Endothelial cell of umbilical vein (primary cell): ENCODE measurements around the gene ENO4. TPM values are rescaled to one million over a fixed set of nuclear protein-coding genes. Genes with fewer than 3 reads are reported as not detected.

Source experiments
- BruUV-seq: library from RNA; stranded (reverse); fragments of 400-500 nt; replicated peaks from 2 replicates; lab custom pipeline; 2021; lab: Mats Ljungman, UMichigan
- CTCF ChIA-PET: fragments of 300-600, 350-600 bp; sonication (Branson Sonifier 250); formaldehyde crosslinking; loops from one replicate; lab custom pipeline; 2021; ENCODE audit warnings: antibody characterized with exemption, inconsistent platforms; lab: Charles Lee
- POLR2A ChIA-PET: fragments of 300-600, 350-600 bp; sonication (Branson Sonifier 250); formaldehyde crosslinking; loops from one replicate; lab custom pipeline; 2021; ENCODE audit warnings: antibody characterized with exemption, inconsistent platforms; lab: Charles Lee
- DNase-seq: peaks from one replicate; pipeline ENCODE4 v3.0.0-alpha.2; 2011; ENCODE audit warnings: low read depth, low spot score
- FAIRE-seq: peaks from 2 replicates; lab custom pipeline; 2011; peaks lifted over from hg19 to GRCh38; lab: Jason Lieb, UNC
- H2AFZ ChIP-seq: 2 replicates; pipeline ENCODE4 v1.6.0; 2012; ENCODE audit warnings: low read depth, low read length, control low read depth, inconsistent platforms
- H3K27ac ChIP-seq: 2 replicates; pipeline ENCODE4 v1.5.1; 2011; ENCODE audit warnings: low read depth, mild to moderate bottlenecking, control low read depth, low read length, moderate library complexity; ENCODE audit not compliant: insufficient read depth
- H3K27me3 ChIP-seq, 2 experiments: 2 replicates each; pipeline versions ENCODE4 v1.6.0 to v1.6.1; 2011; ENCODE audit warnings: low read length in 2 of 2, mixed read lengths in 1 of 2; ENCODE audit not compliant: control insufficient read depth in 2 of 2, insufficient read depth in 2 of 2
- H3K36me3 ChIP-seq, 2 experiments: 2 replicates in 1 of 2; 3 replicates in 1 of 2; pipeline ENCODE4 v1.5.1; 2011; ENCODE audit warnings: low read length in 2 of 2, mild to moderate bottlenecking in 1 of 2, moderate library complexity in 1 of 2; ENCODE audit not compliant: control insufficient read depth in 2 of 2, insufficient read depth in 2 of 2; ENCODE audit errors: extremely low read depth in 1 of 2
- H3K4me1 ChIP-seq: 3 replicates; pipeline ENCODE4 v1.5.1; 2011; ENCODE audit warnings: mild to moderate bottlenecking, low read length; ENCODE audit not compliant: control insufficient read depth, insufficient read depth; ENCODE audit errors: extremely low read depth
- H3K4me2 ChIP-seq: 2 replicates; pipeline ENCODE4 v1.6.1; 2011; ENCODE audit warnings: low read length, control low read depth, mixed read lengths; ENCODE audit not compliant: insufficient read depth
- H3K4me3 ChIP-seq, 3 experiments: fragments of 200-600 bp in 1 of 3; sonication (generic), shearing (Covaris generic) in 1 of 3; replicated peaks in 1 of 3; 2 replicates each; pipeline ENCODE4 v1.5.1; 2011 to 2016; ENCODE audit warnings: control low read depth in 3 of 3, low read length in 3 of 3, mild to moderate bottlenecking in 2 of 3, inconsistent platforms in 1 of 3, low read depth in 1 of 3, moderate library complexity in 1 of 3; ENCODE audit not compliant: insufficient read depth in 1 of 3
- H3K79me2 ChIP-seq: 2 replicates; pipeline ENCODE4 v1.6.0; 2012; ENCODE audit warnings: low read length, inconsistent platforms; ENCODE audit not compliant: control insufficient read depth, insufficient read depth
- H3K9ac ChIP-seq: replicated peaks from 2 replicates; pipeline ENCODE3; 2011; ENCODE audit warnings: low read length, control low read depth; ENCODE audit not compliant: insufficient read depth; ENCODE audit errors: extremely low read depth
- H3K9me1 ChIP-seq: replicated peaks from 3 replicates; pipeline ENCODE4 v1.6.0; 2011; ENCODE audit warnings: mild to moderate bottlenecking, low read length; ENCODE audit not compliant: control insufficient read depth, insufficient read depth; ENCODE audit errors: extremely low read depth
- H3K9me3 ChIP-seq: replicated peaks from 2 replicates; pipeline ENCODE4 v1.5.1; 2012; ENCODE audit warnings: low read length, inconsistent platforms; ENCODE audit not compliant: control insufficient read depth, insufficient read depth
- H4K20me1 ChIP-seq: replicated peaks from 2 replicates; pipeline ENCODE3; 2011; ENCODE audit warnings: mild to moderate bottlenecking, low read length; ENCODE audit not compliant: control insufficient read depth, insufficient read depth; ENCODE audit errors: extremely low read depth
- EZH2 ChIP-seq: IDR thresholded peaks from 2 replicates; pipeline ENCODE4 v1.6.1; 2012; ENCODE audit warnings: borderline replicate concordance, low read depth, mild to moderate bottlenecking, moderate library complexity, low read length, inconsistent platforms; ENCODE audit not compliant: severe bottlenecking
- FOS ChIP-seq: IDR thresholded peaks from 2 replicates; pipeline ENCODE4 v1.6.1; 2011; ENCODE audit warnings: mild to moderate bottlenecking, low read length, moderate library complexity, borderline replicate concordance; ENCODE audit not compliant: insufficient read depth
- GATA2 ChIP-seq: IDR thresholded peaks from 2 replicates; pipeline ENCODE4 v1.7.0; 2011; ENCODE audit warnings: low read depth, mild to moderate bottlenecking, moderate library complexity, mixed read lengths, low read length; ENCODE audit not compliant: insufficient read length, insufficient read depth
- JUN ChIP-seq: IDR thresholded peaks from 2 replicates; pipeline ENCODE4 v1.6.1; 2011; ENCODE audit warnings: borderline replicate concordance, low read depth; ENCODE audit not compliant: insufficient read length, insufficient read depth
- MYC ChIP-seq: IDR thresholded peaks from one replicate; pipeline ENCODE4 v1.6.1; 2011; ENCODE audit warnings: mild to moderate bottlenecking, low read depth, low read length
- POLR2A ChIP-seq: IDR thresholded peaks from 2 replicates; pipeline ENCODE4 v1.6.1; 2012; ENCODE audit warnings: low read depth, mild to moderate bottlenecking, control low read depth, low read length
- POLR2AphosphoS5 ChIP-seq: IDR thresholded peaks from 2 replicates; pipeline ENCODE4 v1.6.1; 2012; ENCODE audit warnings: low read depth, mild to moderate bottlenecking, control low read depth, low read length, moderate library complexity; ENCODE audit not compliant: insufficient read depth
- dilution Hi-C: fragments of 300-500 bp; cut with MboI; formaldehyde crosslinking; loops from one replicate; pipeline ENCODE4 v1.15.0; 2019; ENCODE audit warnings: low sequenced_read_pairs; ENCODE audit not compliant: extremely low pct_ligation_motif_present
- intact Hi-C: fragments of 100-400 bp; cut with micrococcal nuclease; formaldehyde crosslinking; loops from one replicate; pipeline ENCODE4 v1.10.0; 2022
- polyA plus RNA-seq, 4 experiments: library from polyadenylated mRNA; depleted of rRNA in 3 of 4; stranded (reverse) in 3 of 4; unstranded in 1 of 4; fragments of >200 nt; gene quantifications; 2 replicates each; pipeline versions ENCODE4 v1.2.1 to v1.2.3, GENCODE V29; 2011 to 2012; ENCODE audit warnings: missing spikeins in 1 of 4
- total RNA-seq: library from RNA; stranded (reverse); gene quantifications from 2 replicates; pipeline ENCODE4 v1.2.3, GENCODE V29; 2021
- TF ChIP-seq, protein P1 (sequence below): IDR thresholded peaks from 2 replicates; pipeline ENCODE4 v1.6.1; 2011; ENCODE audit not compliant: insufficient read depth, insufficient read length
- TF ChIP-seq, protein P2 (sequence below), 2 donors: IDR thresholded peaks; 1 replicate in 1 of 2; 2 replicates in 1 of 2; pipeline ENCODE4 v1.5.1; 2011; ENCODE audit warnings: low read length in 2 of 2, mild to moderate bottlenecking in 2 of 2, moderate library complexity in 2 of 2, control low read depth in 1 of 2, inconsistent platforms in 1 of 2, low read depth in 1 of 2; ENCODE audit not compliant: insufficient read depth in 1 of 2; ENCODE audit errors: extremely low read depth in 1 of 2

The ENO4 gene
- total and polyA plus RNA-seq, 2 donors (not counting 3 experiments of a cell fraction or from before 2014, with no cell fraction given), result 0.08 TPM; not detected in 1

- intact Hi-C loops, result no loop called here
- no peak overlapping the region for H3K4me2 ChIP-seq
- no peaks in the 10 kb centered on the region for H4K20me1 ChIP-seq
- H3K27me3 ChIP-seq, result no peaks in the 10 kb centered on the region
- POLR2A ChIA-PET, result no interaction called here
- dilution Hi-C loops, result no loop called here
- no peaks in the 10 kb centered on the region for H3K4me1 ChIP-seq
- TF ChIP-seq, protein P1, sequence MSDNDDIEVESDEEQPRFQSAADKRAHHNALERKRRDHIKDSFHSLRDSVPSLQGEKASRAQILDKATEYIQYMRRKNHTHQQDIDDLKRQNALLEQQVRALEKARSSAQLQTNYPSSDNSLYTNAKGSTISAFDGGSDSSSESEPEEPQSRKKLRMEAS, result no peak
- no peak for TF ChIP-seq POLR2AphosphoS5
- no peak for TF ChIP-seq POLR2A
- TF ChIP-seq, protein P2, sequence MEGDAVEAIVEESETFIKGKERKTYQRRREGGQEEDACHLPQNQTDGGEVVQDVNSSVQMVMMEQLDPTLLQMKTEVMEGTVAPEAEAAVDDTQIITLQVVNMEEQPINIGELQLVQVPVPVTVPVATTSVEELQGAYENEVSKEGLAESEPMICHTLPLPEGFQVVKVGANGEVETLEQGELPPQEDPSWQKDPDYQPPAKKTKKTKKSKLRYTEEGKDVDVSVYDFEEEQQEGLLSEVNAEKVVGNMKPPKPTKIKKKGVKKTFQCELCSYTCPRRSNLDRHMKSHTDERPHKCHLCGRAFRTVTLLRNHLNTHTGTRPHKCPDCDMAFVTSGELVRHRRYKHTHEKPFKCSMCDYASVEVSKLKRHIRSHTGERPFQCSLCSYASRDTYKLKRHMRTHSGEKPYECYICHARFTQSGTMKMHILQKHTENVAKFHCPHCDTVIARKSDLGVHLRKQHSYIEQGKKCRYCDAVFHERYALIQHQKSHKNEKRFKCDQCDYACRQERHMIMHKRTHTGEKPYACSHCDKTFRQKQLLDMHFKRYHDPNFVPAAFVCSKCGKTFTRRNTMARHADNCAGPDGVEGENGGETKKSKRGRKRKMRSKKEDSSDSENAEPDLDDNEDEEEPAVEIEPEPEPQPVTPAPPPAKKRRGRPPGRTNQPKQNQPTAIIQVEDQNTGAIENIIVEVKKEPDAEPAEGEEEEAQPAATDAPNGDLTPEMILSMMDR (IDR thresholded peaks at IDR 0.05; ENCODE audit: extremely low read depth in 1 of 2, insufficient read depth in 1 of 2, low read depth in 1 of 2, low read length in 2 of 2), result no peak
- no peak for TF ChIP-seq EZH2
- TF ChIP-seq JUN, result no peak
- TF ChIP-seq FOS, result no peak
- TF ChIP-seq GATA2, result no peak
- TF ChIP-seq MYC, result no peak
- no peaks in the 10 kb centered on the region for H3K9me1 ChIP-seq
- CTCF ChIA-PET, result no interaction called here
- H3K9me3 ChIP-seq, result no peaks in the 10 kb centered on the region
- H3K4me3 ChIP-seq, result no peak overlapping the region
- H3K9ac ChIP-seq, result no peak overlapping the region
- H3K27ac ChIP-seq, result no peak overlapping the region
- H3K79me2 ChIP-seq, result no peaks in the 10 kb centered on the region
- DNase-seq (no peak), FAIRE-seq (no peak)
- H3K36me3 ChIP-seq, result peaks cover 0 to 4% of the 10 kb centered on the region in 2 experiments
- BruUV-seq, result no TSS peak
- H2AFZ ChIP-seq, result no peak overlapping the region
Measured at GRCh38 chr10:116915340-116915739, 66.0 kb downstream of the ENO4 start.
